Hematopoietic multipotent progenitor cell (in vitro differentiated cells): ENCODE measurements around the gene ABCC12. TPM values are rescaled to one million over a fixed set of nuclear protein-coding genes. Genes with fewer than 3 reads are reported as not detected.

Experiments
- DNase-seq, 3 donors: peaks; one replicate each; pipeline ENCODE4 v3.0.0-alpha.2; 2011 to 2015; ENCODE audit warnings: low read depth in 2 of 3, low spot score in 2 of 3
- total RNA-seq: library from RNA; depleted of rRNA; stranded (reverse); fragments of >200 nt; gene quantifications from one replicate; pipeline ENCODE4 v1.2.3, GENCODE V29; 2012

The ABCC12 gene
- total RNA-seq, 1 donor: not detected

DNA sequence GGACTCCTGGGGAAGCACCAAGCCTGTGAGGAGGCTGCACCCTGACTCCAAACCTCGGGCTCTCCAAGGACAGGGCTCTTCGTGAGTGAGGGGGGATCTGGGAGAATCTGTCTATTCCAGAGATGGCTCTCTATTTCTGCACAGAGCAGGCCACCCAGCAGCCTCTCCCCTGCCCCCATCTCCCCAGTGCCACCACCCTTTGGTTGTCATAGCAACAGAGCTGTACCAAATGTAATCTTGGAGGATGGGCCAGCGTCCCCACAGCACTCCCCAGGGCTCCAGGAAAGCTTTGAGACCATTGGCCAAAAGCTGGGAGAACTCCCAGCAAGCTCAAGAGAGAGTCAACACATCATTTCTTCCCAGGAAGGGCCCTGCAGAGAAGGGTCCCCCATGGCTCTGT lies 49.3 kb downstream of the ABCC12 start:
- no peak for DNase-seq

Other genes with a start within 250 kb of the ABCC12 start
- gene LONP2, start 88.3 kb upstream of the ABCC12 start, total RNA-seq: 43.9 TPM
- under 0.01 TPM for gene ABCC11, start 91.5 kb upstream of the ABCC12 start, total RNA-seq
- 38.5 TPM for gene SIAH1, start 229.4 kb upstream of the ABCC12 start, total RNA-seq